ENCODE results near the gene NAA10.

DNA sequence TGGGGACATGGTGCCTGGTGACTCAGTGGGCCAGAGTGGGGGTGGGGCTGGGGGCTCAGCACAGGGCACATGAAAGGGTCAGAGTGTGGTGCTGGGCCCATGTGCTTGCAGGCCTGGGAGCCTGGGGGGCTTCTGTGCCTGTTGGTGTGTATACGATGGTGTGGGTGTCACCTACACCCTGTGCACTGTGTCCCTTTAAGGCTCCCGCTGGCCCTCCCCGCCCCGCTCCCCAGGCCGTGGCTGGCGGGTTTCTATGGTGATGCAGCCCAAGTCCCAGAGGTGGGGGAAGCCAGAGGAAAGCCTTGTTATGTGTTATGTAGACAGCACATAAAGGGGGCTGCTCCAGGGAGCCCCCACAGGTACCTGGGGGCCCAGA is 54.4 kb downstream of the NAA10 start:
- TF ChIP-seq, protein P1, sequence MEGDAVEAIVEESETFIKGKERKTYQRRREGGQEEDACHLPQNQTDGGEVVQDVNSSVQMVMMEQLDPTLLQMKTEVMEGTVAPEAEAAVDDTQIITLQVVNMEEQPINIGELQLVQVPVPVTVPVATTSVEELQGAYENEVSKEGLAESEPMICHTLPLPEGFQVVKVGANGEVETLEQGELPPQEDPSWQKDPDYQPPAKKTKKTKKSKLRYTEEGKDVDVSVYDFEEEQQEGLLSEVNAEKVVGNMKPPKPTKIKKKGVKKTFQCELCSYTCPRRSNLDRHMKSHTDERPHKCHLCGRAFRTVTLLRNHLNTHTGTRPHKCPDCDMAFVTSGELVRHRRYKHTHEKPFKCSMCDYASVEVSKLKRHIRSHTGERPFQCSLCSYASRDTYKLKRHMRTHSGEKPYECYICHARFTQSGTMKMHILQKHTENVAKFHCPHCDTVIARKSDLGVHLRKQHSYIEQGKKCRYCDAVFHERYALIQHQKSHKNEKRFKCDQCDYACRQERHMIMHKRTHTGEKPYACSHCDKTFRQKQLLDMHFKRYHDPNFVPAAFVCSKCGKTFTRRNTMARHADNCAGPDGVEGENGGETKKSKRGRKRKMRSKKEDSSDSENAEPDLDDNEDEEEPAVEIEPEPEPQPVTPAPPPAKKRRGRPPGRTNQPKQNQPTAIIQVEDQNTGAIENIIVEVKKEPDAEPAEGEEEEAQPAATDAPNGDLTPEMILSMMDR (IDR thresholded peaks at IDR 0.05; ENCODE audit: poor library complexity), result no peak
- TF ChIP-seq EZH2 (IDR thresholded peaks at IDR 0.05; ENCODE audit: borderline replicate concordance), result no peak

Data from hepatocyte (in vitro differentiated cells).